ENCODE measurements around the gene DUOXA2.
A peak's percentile ranks its signal among the peaks of the same experiment; 100 is the strongest.
"Not testable (repeated sequence)": the region's sequence is repeated elsewhere in the genome, so short reads cannot be mapped to it uniquely, and the experiment has no call there.

The DUOXA2 gene

DNA sequence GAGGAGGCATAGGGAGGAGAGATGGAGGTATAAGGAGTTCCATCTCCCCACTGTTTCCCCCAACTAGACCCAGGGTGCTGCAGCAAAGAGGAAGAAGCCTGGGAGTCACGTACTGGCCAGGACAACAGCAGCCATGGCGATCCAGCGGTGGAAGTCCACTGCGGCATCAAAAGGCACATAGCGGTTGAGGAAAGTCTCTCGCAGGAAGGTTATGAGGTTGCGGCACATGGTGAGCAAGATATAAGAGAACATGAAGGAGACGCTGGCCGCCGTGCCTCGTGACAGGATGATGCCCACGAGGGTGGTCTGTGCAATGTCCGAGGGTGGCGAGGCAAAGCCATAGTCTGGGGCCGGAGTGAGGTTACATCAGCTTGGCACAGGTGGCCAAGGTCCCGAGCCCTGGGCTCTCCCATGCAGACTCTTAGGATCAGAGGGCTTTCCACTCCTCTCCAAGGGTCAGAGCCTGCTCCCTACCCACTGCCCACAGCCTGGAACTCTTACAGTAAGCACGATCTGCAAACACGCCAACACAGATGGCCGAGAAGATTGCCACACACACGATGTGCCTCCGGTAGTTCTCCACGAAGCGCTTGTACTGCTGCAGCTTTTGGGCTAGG, 14.5 kb upstream of the DUOXA2 start:
- peaks cover 10% of the 10 kb centered on the region for H3K27me3 ChIP-seq (ENCODE audit: control insufficient read depth, insufficient read depth, low read length)
- no peak overlapping the region for H3K9ac ChIP-seq (ENCODE audit: low read depth, low read length)
- H3K27ac ChIP-seq (ENCODE audit: low read depth, low read length), result no peak overlapping the region
- no peaks in the 10 kb centered on the region for H3K36me3 ChIP-seq (ENCODE audit: control insufficient read depth, insufficient read depth, low read length)
- H3K4me1 ChIP-seq (ENCODE audit: control insufficient read depth, insufficient read depth, low read length), result peaks cover 21% of the 10 kb centered on the region
- H3K9me3 ChIP-seq (ENCODE audit: control insufficient read depth, insufficient read depth, low read length), result no peaks in the 10 kb centered on the region
- no peak overlapping the region for H3K4me3 ChIP-seq (ENCODE audit: low read depth, low read length)

DNA sequence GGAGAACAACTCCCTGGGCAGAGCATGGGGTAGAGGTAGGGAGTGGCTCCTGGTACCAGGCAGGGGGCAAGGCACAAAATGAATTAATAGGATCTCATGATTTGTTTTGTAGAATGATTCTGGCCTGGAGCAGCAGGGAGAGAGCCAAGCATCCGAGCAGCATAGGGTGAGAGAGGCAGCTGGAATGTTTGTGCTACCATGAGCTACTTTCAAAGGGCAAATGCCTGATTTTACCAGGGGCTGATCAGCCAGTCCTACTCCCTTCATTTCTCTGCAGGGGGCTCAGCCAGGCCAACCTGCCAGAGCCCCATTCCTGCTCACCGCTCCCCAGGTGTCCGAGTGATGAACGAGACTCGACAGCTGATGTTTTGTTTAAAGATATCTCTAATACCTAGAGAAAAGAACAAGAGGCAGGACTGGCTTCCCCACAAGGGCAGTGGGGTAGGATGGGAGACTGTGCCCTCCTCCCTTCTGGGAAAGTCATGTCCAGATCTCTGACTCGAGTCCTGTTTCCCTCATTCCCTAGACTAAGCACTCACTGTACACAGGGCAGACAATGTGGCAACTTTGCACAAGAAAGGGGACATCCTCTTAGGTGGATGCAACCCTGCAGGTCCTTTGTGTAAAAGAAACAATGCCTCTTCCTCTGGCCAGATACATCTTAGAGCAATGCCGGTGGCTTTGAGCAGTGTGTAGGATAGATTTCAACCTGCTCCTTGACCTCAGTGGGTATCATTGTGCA, 13.1 kb upstream of the DUOXA2 start:
- H3K27me3 ChIP-seq (ENCODE audit: control insufficient read depth, insufficient read depth, low read length), result peaks cover 19% of the 10 kb centered on the region
- H3K9ac ChIP-seq (ENCODE audit: low read depth, low read length), result no peak overlapping the region
- H3K4me1 ChIP-seq (ENCODE audit: control insufficient read depth, insufficient read depth, low read length), result peaks cover 21% of the 10 kb centered on the region
- peak overlapping the region; percentile 18 for H3K27ac ChIP-seq (ENCODE audit: low read depth, low read length)
- H3K36me3 ChIP-seq (ENCODE audit: control insufficient read depth, insufficient read depth, low read length), result no peaks in the 10 kb centered on the region
- H3K4me3 ChIP-seq (ENCODE audit: low read depth, low read length), result no peak overlapping the region
- H3K9me3 ChIP-seq (ENCODE audit: control insufficient read depth, insufficient read depth, low read length), result no peaks in the 10 kb centered on the region

DNA sequence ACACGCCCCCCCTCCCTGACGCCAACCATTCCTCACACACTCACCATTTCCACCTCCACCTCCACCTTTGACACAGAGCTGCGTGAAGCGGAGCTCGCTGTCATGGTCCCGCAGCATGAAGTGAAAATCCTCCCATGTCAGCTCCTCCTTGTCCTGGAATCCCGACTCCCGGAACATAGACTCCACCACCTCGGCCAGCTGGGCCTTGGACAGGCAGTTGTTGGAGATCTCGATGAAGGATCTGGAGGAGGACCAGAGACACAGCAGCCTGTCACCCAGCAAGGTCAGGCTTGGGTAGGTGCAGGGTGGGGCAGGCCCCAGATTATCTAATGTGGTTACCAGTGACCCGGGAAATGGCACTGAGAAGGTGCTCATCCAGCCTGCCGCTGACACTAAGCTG, 12.4 kb upstream of the DUOXA2 start:
- H3K9ac ChIP-seq (ENCODE audit: low read depth, low read length), result no peak overlapping the region
- H3K27me3 ChIP-seq (ENCODE audit: control insufficient read depth, insufficient read depth, low read length), result peaks cover 26% of the 10 kb centered on the region
- H3K9me3 ChIP-seq (ENCODE audit: control insufficient read depth, insufficient read depth, low read length), result no peaks in the 10 kb centered on the region
- no peak overlapping the region for H3K27ac ChIP-seq (ENCODE audit: low read depth, low read length)
- H3K4me1 ChIP-seq (ENCODE audit: control insufficient read depth, insufficient read depth, low read length), result peaks cover 21% of the 10 kb centered on the region
- no peak overlapping the region for H3K4me3 ChIP-seq (ENCODE audit: low read depth, low read length)
- H3K36me3 ChIP-seq (ENCODE audit: control insufficient read depth, insufficient read depth, low read length), result no peaks in the 10 kb centered on the region

DNA sequence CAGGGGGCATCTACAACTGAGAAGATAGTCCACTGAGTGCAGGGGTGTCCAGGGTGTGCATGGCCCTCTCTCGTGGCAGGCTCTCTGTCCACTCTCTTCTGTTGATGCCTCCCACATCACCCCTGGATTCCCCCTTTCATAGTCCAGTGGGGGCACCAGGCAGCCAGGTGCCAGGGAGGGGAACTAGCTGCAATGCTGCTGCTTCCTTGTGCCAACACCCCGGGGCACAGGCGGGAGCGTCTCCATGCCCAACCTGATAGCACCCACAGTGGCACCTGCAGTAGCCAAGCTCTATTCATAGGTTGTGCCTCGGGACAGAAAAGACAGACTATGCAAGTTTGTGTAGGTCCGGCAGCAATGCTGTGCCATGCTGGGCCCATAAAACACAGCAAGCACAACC, 11.9 kb upstream of the DUOXA2 start:
- no peak overlapping the region for H3K27ac ChIP-seq (ENCODE audit: low read depth, low read length)
- no peak overlapping the region for H3K4me3 ChIP-seq (ENCODE audit: low read depth, low read length)
- H3K27me3 ChIP-seq (ENCODE audit: control insufficient read depth, insufficient read depth, low read length), result peaks cover 29% of the 10 kb centered on the region
- no peaks in the 10 kb centered on the region for H3K36me3 ChIP-seq (ENCODE audit: control insufficient read depth, insufficient read depth, low read length)
- no peak overlapping the region for H3K9ac ChIP-seq (ENCODE audit: low read depth, low read length)
- peaks cover 21% of the 10 kb centered on the region for H3K4me1 ChIP-seq (ENCODE audit: control insufficient read depth, insufficient read depth, low read length)
- H3K9me3 ChIP-seq (ENCODE audit: control insufficient read depth, insufficient read depth, low read length), result no peaks in the 10 kb centered on the region

DNA sequence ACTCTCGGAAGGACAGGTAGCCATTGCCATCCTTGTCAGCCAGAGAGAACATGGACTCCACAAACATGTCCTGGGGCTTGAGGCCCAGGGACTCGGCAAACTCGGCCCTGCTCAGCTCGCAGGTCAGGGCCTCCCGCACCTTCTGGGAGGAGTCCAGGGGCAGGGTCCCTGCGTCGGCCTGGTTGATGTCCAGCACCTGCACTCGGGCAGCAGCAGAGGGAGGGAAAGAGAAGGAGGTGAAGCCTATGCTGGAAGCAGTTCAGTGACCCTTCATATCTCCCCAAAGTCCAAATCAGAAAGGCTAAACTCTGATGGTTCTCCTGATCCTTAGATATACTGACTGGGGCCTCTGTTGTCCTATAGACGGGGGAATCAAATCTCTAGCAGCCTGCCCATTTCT, 10.0 kb upstream of the DUOXA2 start:
- H3K36me3 ChIP-seq (ENCODE audit: control insufficient read depth, insufficient read depth, low read length); H3K4me3 ChIP-seq (ENCODE audit: low read depth, low read length); H3K27ac ChIP-seq (ENCODE audit: low read depth, low read length); H3K9ac ChIP-seq (ENCODE audit: low read depth, low read length); H3K9me3 ChIP-seq (ENCODE audit: control insufficient read depth, insufficient read depth, low read length): not testable (repeated sequence)
- Histone ChIP-seq H3K27me3 (ENCODE audit: control insufficient read depth, insufficient read depth, low read length) (peaks cover 40% of the 10 kb centered on the region), H3K4me1 (ENCODE audit: control insufficient read depth, insufficient read depth, low read length) (peaks cover 21% of the 10 kb centered on the region)

DNA sequence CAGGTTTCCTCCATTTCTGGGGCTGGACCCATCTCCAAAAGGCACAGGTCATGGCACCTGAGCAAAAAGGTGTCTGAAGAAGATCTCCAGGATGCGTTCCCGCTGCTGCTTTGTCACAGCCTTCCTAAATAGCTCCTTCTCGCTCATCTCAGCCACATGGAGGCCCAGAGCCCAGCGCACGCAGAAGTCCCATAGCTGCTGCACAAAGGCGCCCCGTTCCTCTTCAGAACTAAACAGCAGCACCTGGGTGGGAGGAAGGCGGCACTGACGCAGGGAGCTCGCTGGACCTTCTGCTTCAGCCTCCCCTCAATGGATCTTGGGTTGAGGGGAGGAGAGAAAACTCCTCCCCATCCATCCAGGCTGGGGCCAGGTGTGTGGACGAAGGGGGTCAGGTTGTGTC, 8.5 kb upstream of the DUOXA2 start:
- Histone ChIP-seq H3K36me3 (ENCODE audit: control insufficient read depth, insufficient read depth, low read length) (no peaks in the 10 kb centered on the region), H3K9ac (ENCODE audit: low read depth, low read length) (no peak overlapping the region), H3K9me3 (ENCODE audit: control insufficient read depth, insufficient read depth, low read length) (no peaks in the 10 kb centered on the region), H3K27ac (ENCODE audit: low read depth, low read length) (no peak overlapping the region), H3K4me1 (ENCODE audit: control insufficient read depth, insufficient read depth, low read length) (peaks cover 13% of the 10 kb centered on the region), H3K4me3 (ENCODE audit: low read depth, low read length) (no peak overlapping the region), H3K27me3 (ENCODE audit: control insufficient read depth, insufficient read depth, low read length) (peaks cover 54% of the 10 kb centered on the region)

DNA sequence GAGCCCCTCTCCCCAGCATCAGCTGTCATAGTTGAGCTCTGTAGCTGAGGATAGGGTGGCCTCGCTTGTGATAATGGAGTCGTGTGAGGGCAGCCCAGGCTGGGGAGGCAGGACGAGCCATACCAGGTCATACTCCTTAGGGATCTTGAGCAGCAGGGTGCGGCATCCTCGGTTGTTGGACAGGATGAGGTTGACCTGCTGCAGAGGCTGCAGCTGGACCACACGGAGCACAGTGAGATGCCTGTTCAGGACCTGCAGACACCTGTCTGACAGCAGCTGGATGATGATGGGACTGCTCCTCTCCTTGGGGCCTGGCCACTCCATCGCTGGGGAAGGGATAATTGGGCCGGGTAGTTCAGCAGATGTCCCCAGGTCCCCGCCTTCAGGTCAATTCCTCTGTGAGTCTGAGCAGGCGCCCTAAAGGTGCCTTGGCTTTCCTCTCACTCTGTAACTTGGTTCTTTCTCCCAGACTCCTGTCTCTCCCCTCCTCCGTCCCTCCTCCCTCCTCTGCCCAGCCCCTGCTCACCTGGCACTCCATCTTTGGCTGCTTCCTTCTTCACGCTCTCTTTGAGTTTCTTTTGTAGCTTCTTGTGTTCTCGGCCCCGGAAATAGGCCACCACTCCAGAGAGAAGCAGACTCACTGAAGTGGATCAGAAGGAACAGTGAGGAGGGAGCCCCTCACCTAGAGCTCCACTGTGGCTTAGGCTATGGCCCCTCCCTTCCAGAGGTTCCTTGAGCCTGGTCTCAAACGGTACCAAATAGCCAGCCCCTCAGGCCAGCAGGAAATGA, 7.9 kb upstream of the DUOXA2 start:
- no peaks in the 10 kb centered on the region for H3K9me3 ChIP-seq (ENCODE audit: control insufficient read depth, insufficient read depth, low read length)
- peaks cover 7% of the 10 kb centered on the region for H3K4me1 ChIP-seq (ENCODE audit: control insufficient read depth, insufficient read depth, low read length)
- H3K4me3 ChIP-seq (ENCODE audit: low read depth, low read length), result no peak overlapping the region
- no peaks in the 10 kb centered on the region for H3K36me3 ChIP-seq (ENCODE audit: control insufficient read depth, insufficient read depth, low read length)
- H3K27me3 ChIP-seq (ENCODE audit: control insufficient read depth, insufficient read depth, low read length), result peaks cover 56% of the 10 kb centered on the region
- H3K9ac ChIP-seq (ENCODE audit: low read depth, low read length), result no peak overlapping the region
- H3K27ac ChIP-seq (ENCODE audit: low read depth, low read length), result no peak overlapping the region

DNA sequence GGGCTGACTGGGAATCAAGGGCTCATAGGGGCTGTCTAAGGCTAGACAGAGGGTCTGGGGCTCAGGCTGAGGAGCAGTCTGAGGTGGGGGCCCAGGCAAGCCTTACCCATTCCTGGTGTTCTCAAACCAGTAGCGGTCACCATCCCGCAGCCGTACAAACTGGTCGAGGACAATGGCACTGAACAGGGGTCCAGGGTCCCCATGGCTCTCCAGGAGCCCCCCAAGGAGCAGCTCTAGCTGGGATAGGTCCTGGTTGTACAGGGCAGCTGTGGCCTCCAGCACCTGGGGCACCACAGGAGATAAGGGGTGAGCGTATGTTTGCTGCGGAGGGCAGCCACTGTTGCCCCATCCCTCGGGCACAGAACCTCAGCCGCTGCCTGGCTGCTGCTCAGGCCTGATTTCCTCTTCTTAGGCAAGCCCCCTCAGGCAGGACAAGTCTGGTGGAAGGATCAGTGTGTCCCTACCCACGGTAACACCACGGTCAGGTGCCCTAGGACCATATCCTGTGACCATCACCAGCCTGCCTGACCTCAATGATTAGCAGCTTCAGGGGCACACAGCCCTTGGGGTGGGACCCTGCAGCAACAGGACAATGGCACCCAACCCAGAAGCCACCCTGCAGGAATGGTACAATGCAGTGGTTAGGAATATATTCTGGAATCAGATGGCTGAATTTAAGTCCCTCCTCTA, 6.0 kb upstream of the DUOXA2 start:
- peaks cover 9% of the 10 kb centered on the region for H3K4me1 ChIP-seq (ENCODE audit: control insufficient read depth, insufficient read depth, low read length)
- peaks cover 70% of the 10 kb centered on the region for H3K27me3 ChIP-seq (ENCODE audit: control insufficient read depth, insufficient read depth, low read length)
- H3K9ac ChIP-seq (ENCODE audit: low read depth, low read length), result no peak overlapping the region
- H3K9me3 ChIP-seq (ENCODE audit: control insufficient read depth, insufficient read depth, low read length), result no peaks in the 10 kb centered on the region
- H3K4me3 ChIP-seq (ENCODE audit: low read depth, low read length), result no peak overlapping the region
- no peak overlapping the region for H3K27ac ChIP-seq (ENCODE audit: low read depth, low read length)
- no peaks in the 10 kb centered on the region for H3K36me3 ChIP-seq (ENCODE audit: control insufficient read depth, insufficient read depth, low read length)

DNA sequence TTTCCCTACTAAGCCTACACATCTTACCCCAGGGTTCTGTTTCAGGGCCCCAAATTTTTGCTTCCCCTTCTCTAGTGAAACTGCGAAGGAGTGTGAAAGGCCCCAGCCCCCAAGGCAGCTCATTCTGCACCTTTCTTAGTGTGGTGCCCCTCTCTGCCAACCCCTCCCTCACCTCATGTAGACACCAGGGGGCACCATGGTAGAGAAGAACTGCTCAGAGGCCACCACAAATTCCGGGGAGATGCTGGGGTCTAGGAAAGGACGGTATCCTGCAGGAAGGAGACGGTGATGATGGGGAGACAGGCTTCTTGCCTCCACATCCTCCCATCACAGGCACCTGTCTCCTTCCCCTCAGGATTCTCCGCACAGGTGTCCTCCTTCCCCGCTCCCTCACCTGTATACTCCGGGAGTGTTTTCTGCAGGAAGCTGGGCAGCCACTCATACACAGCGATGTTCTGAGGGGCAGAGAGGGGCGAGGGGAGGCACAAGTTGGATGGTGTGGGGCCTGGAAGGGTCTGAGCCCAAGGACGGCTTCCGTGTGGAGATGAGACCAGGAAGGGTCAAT, 3.8 kb upstream of the DUOXA2 start:
- H3K27me3 ChIP-seq (ENCODE audit: control insufficient read depth, insufficient read depth, low read length), result peaks cover 88% of the 10 kb centered on the region
- no peak overlapping the region for H3K27ac ChIP-seq (ENCODE audit: low read depth, low read length)
- H3K4me1 ChIP-seq (ENCODE audit: control insufficient read depth, insufficient read depth, low read length), result peaks cover 24% of the 10 kb centered on the region
- H3K9me3 ChIP-seq (ENCODE audit: control insufficient read depth, insufficient read depth, low read length), result no peaks in the 10 kb centered on the region
- H3K36me3 ChIP-seq (ENCODE audit: control insufficient read depth, insufficient read depth, low read length), result no peaks in the 10 kb centered on the region
- H3K9ac ChIP-seq (ENCODE audit: low read depth, low read length), result no peak overlapping the region
- no peak overlapping the region for H3K4me3 ChIP-seq (ENCODE audit: low read depth, low read length)

DNA sequence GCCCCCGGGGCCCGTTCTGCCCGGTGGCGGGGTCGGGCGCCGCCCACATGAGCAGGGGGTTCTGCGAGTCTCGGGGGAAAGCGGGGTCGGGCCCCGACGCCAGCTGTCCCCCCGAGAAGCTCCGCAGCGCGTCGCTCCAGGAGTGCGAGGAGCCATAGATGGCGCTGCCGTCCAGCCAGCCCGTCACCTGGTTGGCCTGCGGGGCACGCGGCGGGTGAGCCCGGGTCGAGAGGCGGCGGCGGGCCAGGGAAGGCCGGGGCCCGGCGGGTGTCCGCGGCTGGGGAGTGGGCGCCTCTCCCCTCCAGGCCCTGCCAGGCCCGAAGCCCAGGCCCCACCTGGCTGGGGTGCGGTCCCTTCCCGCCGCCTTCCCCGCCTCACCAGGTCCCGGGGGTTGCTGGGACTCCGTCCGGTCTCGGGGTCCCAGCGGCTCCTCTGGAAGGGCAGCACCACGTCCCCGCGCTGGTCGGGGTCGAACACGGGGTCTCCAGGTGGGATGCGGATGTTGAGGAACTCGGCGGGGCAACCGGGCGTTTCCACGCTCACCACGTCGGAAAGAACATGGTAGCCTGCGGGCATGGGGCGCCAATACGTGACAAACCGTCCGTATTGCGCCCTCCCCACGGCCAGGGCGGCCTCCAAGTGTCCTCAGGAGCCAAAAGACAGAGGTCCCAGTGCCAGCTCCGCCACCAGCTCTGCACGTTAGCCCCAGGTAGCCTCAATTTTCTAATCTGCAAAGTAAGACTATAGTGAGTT, 2.6 kb upstream of the DUOXA2 start:
- no peak overlapping the region for H3K9ac ChIP-seq (ENCODE audit: low read depth, low read length)
- H3K27me3 ChIP-seq (ENCODE audit: control insufficient read depth, insufficient read depth, low read length), result peaks cover 88% of the 10 kb centered on the region

More for the DNA sequence above, 2.6 kb upstream of the DUOXA2 start:
- Histone ChIP-seq H3K4me1 (ENCODE audit: control insufficient read depth, insufficient read depth, low read length) (peaks cover 25% of the 10 kb centered on the region), H3K27ac (ENCODE audit: low read depth, low read length) (no peak overlapping the region), H3K4me3 (ENCODE audit: low read depth, low read length) (no peak overlapping the region; the same call in 1 of the 2 replicates), H3K9me3 (ENCODE audit: control insufficient read depth, insufficient read depth, low read length) (no peaks in the 10 kb centered on the region), H3K36me3 (ENCODE audit: control insufficient read depth, insufficient read depth, low read length) (no peaks in the 10 kb centered on the region)

All from HUES48 (cell line).